GM21381 (cell line): ENCODE data around the gene ZFR.

Experiments used
- ATAC-seq: cut with Tn5 transposase; IDR thresholded peaks from one replicate; pipeline ENCODE4 v1.9.1; 2021; ENCODE audit warnings: mild to moderate bottlenecking, moderate library complexity; ENCODE audit not compliant: unreplicated experiment

Gene ZFR

DNA sequence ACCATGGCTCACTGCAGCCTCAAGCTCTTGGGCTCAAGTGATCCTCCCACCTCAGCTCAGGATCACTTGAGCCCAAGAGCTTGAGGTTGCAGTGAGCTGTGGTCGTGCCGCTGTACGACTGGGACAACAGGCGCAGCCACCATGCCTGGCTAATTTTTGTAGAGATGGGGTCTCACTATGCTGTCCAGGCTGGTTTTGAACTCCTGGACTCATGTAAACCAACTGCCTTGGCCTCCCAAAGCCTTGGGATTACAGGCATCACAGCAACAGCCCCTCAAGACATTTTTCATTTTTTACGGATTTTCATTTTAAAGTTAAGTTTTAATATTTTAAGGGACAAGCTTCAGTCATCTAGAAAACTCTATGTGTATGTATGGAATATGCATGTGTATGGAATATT, 78.9 kb downstream of the ZFR start:
- ATAC-seq = no peak

- no peak for ATAC-seq
These were observed 81.5 kb downstream of the ZFR start for GRCh38 chr5:32363030-32363429.

GRCh38 chr5:32362527-32362926, 82.0 kb downstream of the ZFR start:
- no peak for ATAC-seq

- no peak for ATAC-seq
These were observed 83.6 kb downstream of the ZFR start for GRCh38 chr5:32360906-32361305.

- no peak for ATAC-seq
These were observed 85.9 kb downstream of the ZFR start for GRCh38 chr5:32358611-32359010.

DNA sequence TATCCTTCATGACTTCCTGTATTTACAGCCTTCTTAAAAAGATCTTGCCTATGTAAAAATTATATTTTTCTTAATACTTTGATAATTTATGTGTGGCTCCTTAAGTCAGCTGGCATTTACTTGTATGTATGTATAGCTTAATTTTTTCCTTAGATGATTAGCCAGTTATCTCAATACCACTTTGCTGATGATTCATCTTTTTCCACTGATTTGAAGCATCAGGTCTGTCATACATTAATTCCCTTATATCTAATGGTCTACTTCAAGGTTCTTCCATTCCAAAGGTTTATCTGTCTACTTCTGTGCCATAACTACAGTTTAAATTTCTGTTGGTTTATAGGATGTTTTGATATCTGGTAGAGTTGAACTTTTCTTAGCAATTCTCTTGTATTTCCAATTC, 86.9 kb downstream of the ZFR start:
- no peak for ATAC-seq

- no peak for ATAC-seq
These were observed 88.9 kb downstream of the ZFR start for GRCh38 chr5:32355686-32356085.

DNA sequence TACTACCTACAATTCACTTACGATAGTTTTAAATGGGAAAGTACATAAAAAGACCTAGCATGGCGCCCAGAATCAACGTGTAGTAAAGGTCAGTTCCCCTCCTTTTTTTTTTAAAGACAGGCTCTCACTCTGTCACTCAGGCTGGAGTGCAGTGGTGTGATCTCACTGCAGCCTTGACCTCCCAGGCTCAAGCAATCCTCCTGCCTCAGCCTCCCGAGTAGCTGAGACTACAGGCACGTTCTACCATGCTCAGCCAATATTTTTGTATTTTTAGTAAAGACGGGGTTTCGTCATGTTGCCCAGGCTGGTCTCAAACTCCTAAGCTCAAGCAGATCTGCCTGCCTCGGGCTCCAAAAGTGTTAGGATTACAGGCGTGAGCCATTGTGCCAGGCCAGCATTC, 91.1 kb downstream of the ZFR start:
- ATAC-seq = no peak

DNA sequence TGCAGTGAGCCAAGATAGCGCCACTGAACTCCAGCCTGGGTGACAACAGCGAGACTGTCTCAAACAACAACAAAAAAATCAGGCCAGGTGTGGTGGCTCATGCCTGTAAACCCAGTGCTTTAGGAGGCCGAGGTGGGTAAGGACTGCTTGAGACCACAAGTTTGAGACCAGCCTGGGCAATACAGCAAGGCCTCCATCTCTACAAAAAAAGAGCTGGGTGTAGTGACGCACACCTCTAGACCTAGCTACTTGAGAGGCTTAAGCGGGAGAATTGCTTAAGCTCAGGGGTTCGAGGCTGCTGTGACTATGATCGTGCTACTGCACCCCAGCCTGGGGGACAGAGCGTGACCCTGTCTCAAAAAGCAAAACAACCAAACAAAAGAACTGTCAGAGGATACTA, 91.9 kb downstream of the ZFR start:
- ATAC-seq = no peak

DNA sequence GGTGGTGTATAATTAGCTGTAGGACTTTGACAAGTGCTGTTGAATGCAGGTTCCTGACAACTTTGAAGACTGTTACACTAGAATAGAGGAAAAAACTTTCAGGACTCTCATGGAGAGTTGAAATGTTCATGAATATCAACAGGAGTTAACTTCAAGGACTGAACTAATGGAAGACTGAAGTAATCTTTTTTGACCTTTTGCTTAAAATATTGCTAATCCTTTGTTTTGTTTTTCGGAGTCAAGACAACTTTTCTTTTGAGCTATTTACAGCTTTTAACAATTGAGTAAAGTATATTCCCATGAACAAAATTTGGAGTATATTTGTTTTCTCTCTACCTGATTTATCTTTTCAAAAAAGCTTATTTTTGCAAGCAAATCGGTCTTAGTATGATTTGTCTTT, 97.7 kb downstream of the ZFR start:
- ATAC-seq = no peak

DNA sequence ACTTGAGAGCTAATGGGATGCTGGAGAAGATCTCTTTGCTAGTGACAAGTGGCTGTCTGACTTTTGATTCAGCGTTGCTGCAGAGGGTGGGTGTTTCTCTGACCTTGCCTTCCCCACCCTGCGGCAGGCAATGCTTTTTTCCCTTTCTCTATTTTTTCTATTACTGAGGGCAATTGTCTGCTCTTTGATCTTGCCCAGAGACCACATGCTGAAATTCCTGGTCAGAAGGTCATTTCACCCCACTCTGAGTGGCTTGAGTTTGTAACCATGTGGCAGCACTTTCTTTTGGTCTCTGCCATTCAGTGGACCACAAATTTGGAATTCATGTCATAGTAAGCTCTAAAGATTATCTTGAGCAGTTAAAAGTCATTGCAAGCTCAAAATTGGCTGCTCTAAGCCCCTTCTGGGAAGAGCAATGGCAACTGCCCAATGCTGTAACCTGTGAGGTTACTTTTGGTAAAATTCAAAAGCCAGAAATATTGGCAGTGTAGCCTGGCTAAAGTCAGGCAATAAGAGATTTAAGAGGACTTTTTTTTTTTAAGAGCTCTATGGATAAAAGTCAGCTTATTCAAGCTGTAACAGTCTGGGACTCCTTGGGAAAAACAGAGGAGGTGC, 101.4 kb downstream of the ZFR start:
- ATAC-seq = no peak

DNA sequence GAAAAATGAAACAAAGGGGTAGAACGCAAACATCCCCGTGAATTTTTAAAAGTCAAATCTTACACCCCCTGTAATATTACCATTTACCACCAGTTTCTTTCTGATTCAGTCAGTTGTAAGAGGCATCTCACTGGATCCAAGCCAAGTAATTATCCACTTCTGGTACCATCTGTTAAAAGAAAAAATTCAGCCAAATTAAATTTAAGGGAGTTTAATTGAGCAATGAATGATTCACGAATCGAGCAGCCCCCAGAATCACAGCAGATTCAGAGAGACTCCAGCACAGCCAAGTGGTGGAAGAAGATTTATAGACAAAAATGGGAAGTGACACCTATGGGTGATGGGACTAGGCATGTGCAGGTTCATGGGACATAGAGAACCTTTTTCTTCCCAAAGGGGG, 101.9 kb downstream of the ZFR start:
- ATAC-seq = no peak

GRCh38 chr5:32339878-32340277, 104.7 kb downstream of the ZFR start:
- no peak for ATAC-seq

DNA sequence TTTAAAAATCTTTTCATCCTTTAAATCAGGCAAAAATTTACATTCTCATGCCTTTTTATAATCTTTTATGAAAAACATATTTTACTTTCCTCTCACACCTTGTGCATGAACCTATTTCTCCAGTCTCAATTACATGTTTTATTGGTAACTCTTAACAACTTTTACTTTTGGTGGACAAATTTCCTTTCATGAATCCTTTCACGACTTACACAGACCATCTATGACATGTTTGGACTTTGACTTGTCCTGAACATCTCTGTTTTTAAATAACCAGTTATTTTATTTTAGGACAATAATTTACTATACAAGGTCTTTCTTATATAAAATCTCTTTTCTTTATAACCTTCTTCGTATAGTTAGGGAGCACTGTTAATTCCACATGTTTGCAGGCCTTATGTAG, 105.3 kb downstream of the ZFR start:
- no peak for ATAC-seq

GRCh38 chr5:32332966-32333365, 111.6 kb downstream of the ZFR start:
- no peak for ATAC-seq

DNA sequence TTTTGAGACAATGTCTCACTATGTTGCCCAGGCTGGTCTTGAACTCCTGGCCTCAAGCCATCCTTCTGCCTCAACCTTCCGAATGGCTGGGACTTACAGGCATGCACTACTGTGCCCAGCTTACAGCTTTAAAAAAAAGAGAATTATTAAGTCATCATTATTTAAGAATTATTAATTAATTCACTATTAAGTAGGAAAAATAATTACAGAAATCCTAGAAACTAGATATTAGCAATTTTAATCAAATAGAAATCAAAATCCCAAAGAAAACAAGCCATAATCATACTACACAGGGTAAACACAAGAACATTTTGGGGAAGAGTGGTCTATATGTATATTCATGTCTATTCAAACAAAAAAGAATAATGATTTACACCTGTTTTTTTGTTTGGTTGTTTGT, 112.2 kb downstream of the ZFR start:
- no peak for ATAC-seq

DNA sequence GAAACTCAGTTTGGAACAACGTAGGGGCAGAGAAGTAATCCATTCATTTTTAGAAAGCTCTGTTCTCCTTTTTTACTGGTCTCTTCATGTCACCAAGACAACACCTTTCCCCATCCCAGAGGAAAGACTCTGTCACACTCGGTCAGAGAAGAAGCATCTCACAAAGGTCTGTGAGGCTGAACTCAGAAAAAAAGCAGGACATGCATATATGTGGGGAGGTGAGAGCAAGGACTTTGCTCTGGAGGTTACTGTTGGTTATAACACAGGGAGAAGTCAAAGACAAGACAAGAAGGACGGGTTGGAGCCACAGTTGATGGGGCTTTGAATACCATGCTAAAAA, 112.6 kb downstream of the ZFR start:
- ATAC-seq = no peak

GRCh38 chr5:32331217-32331934, 113.2 kb downstream of the ZFR start:
- ATAC-seq = no peak

DNA sequence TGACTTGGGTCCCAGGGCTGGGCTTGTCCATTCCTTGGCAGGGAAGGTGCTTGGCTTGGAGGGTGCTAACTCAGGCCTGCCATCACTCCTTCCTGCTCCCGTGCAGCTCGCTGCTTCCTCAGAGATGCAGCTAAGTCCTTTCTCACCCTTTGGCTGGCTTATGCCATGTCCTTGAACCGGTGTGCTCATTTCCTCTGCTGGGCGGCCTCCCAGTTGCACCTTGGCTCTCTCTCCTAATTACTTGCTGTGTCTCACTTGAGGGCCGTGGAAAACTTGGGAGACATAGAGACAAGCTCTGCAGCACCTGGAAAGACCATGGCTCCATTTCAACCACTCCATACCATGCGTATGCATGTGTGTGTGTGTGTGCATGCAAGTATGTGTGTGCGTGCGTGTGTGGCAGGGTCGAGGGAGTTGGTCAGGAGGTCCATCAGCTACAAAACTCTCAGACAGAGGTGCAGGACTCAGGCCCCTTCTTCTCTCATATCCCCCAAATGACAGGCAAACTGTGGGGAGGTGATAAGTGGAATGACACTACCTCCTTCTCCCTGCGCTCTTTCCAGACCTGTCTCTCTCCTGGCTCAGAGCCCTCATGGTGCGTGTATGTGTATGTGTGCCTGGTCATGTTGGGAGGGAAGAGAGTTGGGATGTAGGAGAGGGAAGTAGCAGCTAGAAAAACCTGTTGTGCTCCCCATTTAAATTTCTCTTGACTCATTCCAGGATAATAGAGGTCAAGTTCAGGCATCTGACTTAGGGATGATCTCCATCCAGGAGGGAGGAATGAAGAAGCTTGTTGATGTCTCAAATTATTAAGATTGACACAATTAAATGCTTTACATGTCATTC, 114.2 kb downstream of the ZFR start:
- ATAC-seq = no peak

GRCh38 chr5:32329395-32329834, 115.1 kb downstream of the ZFR start:
- peak; percentile 75 for ATAC-seq

DNA sequence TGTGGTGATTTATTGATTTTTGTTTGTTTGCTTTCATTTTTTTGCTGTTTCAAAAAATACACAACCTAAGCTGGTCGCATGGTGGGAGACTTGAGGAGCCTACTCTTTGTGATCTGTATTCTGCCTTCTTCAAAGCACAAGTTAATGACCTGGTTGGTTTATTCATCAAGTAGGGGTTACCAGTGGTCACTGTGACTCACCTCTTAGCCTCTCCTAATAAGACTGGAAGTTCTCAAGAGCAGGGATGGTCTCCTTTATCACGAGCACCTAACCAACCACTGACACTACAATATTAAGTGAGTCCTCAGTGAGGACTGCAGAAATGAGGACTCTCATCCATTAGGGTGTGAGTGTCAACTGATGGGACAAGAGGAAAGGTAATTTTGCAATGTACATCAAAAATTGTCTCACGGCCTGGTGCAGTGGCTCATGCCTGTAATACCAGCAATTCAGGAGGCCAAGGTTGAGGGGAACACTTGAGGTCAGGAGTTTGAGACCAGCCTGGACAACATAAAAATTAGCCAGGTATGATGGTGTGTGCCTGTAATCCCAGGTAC, 118.2 kb downstream of the ZFR start:
- ATAC-seq = no peak

DNA sequence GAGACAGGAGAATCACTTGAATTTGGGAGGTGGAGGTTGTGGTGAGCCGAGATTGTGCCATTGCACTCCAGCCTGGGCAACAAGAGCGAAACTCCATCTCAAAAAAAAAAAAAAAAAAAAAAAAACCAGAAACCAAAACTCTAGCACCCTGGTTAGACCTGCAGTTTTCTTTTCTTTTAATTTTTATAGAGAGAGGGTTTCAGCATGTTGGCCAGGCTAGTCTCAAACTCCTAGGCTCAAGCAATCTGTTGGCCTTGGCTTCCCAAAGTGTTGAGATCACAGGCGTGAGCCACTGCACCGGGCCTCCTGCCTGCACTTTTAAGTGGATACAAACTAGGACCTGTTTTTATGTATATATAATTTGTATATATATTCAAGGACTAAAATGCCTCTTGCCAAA, 118.9 kb downstream of the ZFR start:
- ATAC-seq = no peak
